Measurements from ENCODE around the gene HSPB7. TPM values are rescaled to one million over a fixed set of nuclear protein-coding genes. Genes with fewer than 3 reads are reported as not detected.

The HSPB7 gene
- total and polyA plus RNA-seq, 2 experiments from 2014 or later: 0.13 TPM; not detected in 1

GRCh38 chr1:16061266-16061665 lies 43.4 kb upstream of the HSPB7 start:
- H3K4me3 ChIP-seq: no peak overlapping the region
- no peaks in the 10 kb centered on the region for H3K9me2 ChIP-seq (ENCODE audit: insufficient read depth)
- H3K4me2 ChIP-seq: no peak overlapping the region
- no peak for ATAC-seq
- TF ChIP-seq CREB1 (CRISPR knock-in tag; IDR thresholded peaks at IDR 0.05; ENCODE audit: low read depth) (no peak), ZNF331 (CRISPR knock-in tag; IDR thresholded peaks at IDR 0.05; ENCODE audit: low read depth) (no peak), NANOG (IDR thresholded peaks at IDR 0.05; ENCODE audit: borderline replicate concordance) (no peak), REST (IDR thresholded peaks at IDR 0.05; ENCODE audit: unreplicated experiment) (no peak), EZH2phosphoT487 (IDR thresholded peaks at IDR 0.05; ENCODE audit: unreplicated experiment) (no peak), ZNF114 (CRISPR knock-in tag; IDR thresholded peaks at IDR 0.05) (no peak), POLR2AphosphoS5 (IDR thresholded peaks at IDR 0.05; ENCODE audit: low read depth) (no peak), STAT1 (IDR thresholded peaks at IDR 0.05; ENCODE audit: unreplicated experiment) (no peak), EZH2 (IDR thresholded peaks at IDR 0.05; ENCODE audit: low read depth, unreplicated experiment) (no peak), ZNF462 (CRISPR knock-in tag; IDR thresholded peaks at IDR 0.05) (no peak), CTCF (conservative IDR thresholded peaks at IDR 0.05; ENCODE audit: low read depth in 2 of 2) (no peak)
- TF ChIP-seq, protein P1, sequence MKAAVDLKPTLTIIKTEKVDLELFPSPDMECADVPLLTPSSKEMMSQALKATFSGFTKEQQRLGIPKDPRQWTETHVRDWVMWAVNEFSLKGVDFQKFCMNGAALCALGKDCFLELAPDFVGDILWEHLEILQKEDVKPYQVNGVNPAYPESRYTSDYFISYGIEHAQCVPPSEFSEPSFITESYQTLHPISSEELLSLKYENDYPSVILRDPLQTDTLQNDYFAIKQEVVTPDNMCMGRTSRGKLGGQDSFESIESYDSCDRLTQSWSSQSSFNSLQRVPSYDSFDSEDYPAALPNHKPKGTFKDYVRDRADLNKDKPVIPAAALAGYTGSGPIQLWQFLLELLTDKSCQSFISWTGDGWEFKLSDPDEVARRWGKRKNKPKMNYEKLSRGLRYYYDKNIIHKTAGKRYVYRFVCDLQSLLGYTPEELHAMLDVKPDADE (IDR thresholded peaks at IDR 0.05): no peak
- no peaks in the 10 kb centered on the region for H3K27me3 ChIP-seq (ENCODE audit: insufficient read depth)
- H3K4me3 Mint-ChIP-seq: no peak overlapping the region
- no peaks in the 10 kb centered on the region; the same call in 1 of the 2 replicates for H3K4me1 ChIP-seq (ENCODE audit: insufficient read depth)
- H3K4me1 Mint-ChIP-seq: peaks cover 29% of the 10 kb centered on the region
- no peak overlapping the region for H3K27ac ChIP-seq (ENCODE audit: low read depth)
- no peaks in the 10 kb centered on the region for H3K36me3 ChIP-seq (ENCODE audit: insufficient read depth)
- H2AFZ ChIP-seq: no peak overlapping the region
- peaks cover 9% of the 10 kb centered on the region for H3K27me3 Mint-ChIP-seq (ENCODE audit: insufficient read depth, low read depth, poor library complexity)
- H3K79me2 ChIP-seq (replicated peaks; ENCODE audit: insufficient read depth): no peaks in the 10 kb centered on the region
- H3K9me3 Mint-ChIP-seq: no peaks in the 10 kb centered on the region
- no peaks in the 10 kb centered on the region for H3F3A ChIP-seq (replicated peaks; ENCODE audit: low read depth)
- no peaks in the 10 kb centered on the region for H4K20me1 ChIP-seq (replicated peaks; ENCODE audit: insufficient read depth)
- DNase-seq (ENCODE audit: low spot score): no peak
- H3K36me3 Mint-ChIP-seq (ENCODE audit: low read depth): no peaks in the 10 kb centered on the region
- H3K27ac Mint-ChIP-seq: no peak overlapping the region
